ENCODE measurements around the gene SLC38A9. TPM values are rescaled to one million over a fixed set of nuclear protein-coding genes. Genes with fewer than 3 reads are reported as not detected.

The SLC38A9 gene
- total and polyA plus RNA-seq, 2 of the 8 experiments (the other 6 are each of a cell fraction or from before 2014, with no cell fraction given): 29.2 to 43.7 TPM

DNA sequence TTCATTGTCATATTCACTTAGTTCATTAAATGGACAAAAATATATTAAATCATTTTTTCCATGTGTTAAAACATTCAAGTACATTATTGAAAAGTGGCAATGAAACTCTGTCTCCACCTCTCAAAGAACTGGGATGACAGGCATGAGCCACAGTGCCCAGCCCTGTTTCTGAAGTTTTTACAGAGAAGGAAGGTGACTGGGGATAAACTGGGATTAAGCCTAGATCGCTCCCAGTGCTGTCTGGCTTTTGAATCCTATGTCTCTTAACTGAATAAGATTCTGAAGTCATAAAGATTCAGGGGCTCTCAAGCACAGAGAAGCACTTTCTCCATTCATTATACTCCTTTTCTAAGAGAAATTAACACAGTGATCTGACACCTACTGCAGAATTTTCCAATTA is 88.3 kb downstream of the SLC38A9 start:
- Histone ChIP-seq H3K14ac (ENCODE audit: insufficient read length) (no peak overlapping the region), H4K20me1 (replicated peaks in 1 of 2; ENCODE audit: control insufficient read depth in 1 of 2, insufficient read depth in 2 of 2, low read length in 2 of 2) (no peaks in the 10 kb centered on the region), H3K36me3 (ENCODE audit: control insufficient read depth in 2 of 4, insufficient read depth in 4 of 4, low read length in 3 of 4) (no peaks in the 10 kb centered on the region), H3K27ac (ENCODE audit: low read depth, low read length) (no peak overlapping the region), H4K5ac (ENCODE audit: insufficient read length, low read depth, low read length) (peak overlapping the region; percentile 44), H3K79me2 (ENCODE audit: control insufficient read depth in 1 of 2, insufficient read depth in 2 of 2, low read length in 2 of 2) (no peaks in the 10 kb centered on the region), H3K79me1 (ENCODE audit: low read depth, low read length) (no peaks in the 10 kb centered on the region), H2BK120ac (replicated peaks; ENCODE audit: low read depth, low read length) (peak overlapping the region; percentile 44), H3K4me3 (ENCODE audit: extremely low read depth in 1 of 4, insufficient read depth in 2 of 4, low read depth in 3 of 4, low read length in 4 of 4) (no peak overlapping the region), H3K23ac (ENCODE audit: insufficient read length) (no peak overlapping the region), H2AFZ (ENCODE audit: low read length) (no peak overlapping the region), H3K4me2 (ENCODE audit: insufficient read depth in 1 of 2, low read depth in 2 of 2, low read length in 2 of 2) (no peak overlapping the region), H3K9me3 (ENCODE audit: insufficient read depth in 2 of 2, low read depth in 1 of 2, low read length in 1 of 2) (no peaks in the 10 kb centered on the region), H2AK5ac (ENCODE audit: low read depth, low read length) (no peak overlapping the region), H3K27me3 (replicated peaks in 1 of 4; ENCODE audit: control insufficient read depth in 3 of 4, extremely low read depth in 1 of 4, insufficient read depth in 3 of 4, low read length in 3 of 4) (no peaks in the 10 kb centered on the region), H3K9ac (replicated peaks in 1 of 4; ENCODE audit: extremely low read depth in 1 of 4, low read depth in 3 of 4, low read length in 3 of 4) (no peak overlapping the region), H3K4ac (replicated peaks; ENCODE audit: insufficient read length, low read depth, low read length) (no peak overlapping the region), H3K18ac (ENCODE audit: extremely low read depth, low read length) (no peak overlapping the region; the same call in 1 of the 2 replicates), H2BK15ac (ENCODE audit: low read length) (no peak overlapping the region), H2BK12ac (ENCODE audit: low read depth, low read length) (no peak overlapping the region), H3K23me2 (ENCODE audit: low read depth, low read length) (no peaks in the 10 kb centered on the region), H2BK20ac (ENCODE audit: low read length) (no peak overlapping the region), H3K56ac (replicated peaks; ENCODE audit: insufficient read length, low read depth, low read length) (no peak overlapping the region), H4K8ac (ENCODE audit: extremely low read depth, insufficient read depth, low read length) (no peak overlapping the region), H2BK5ac (ENCODE audit: low read depth, low read length) (no peak overlapping the region), H3K4me1 (replicated peaks in 1 of 4; ENCODE audit: control insufficient read depth in 3 of 4, insufficient read depth in 4 of 4, low read length in 3 of 4) (peaks cover 4 to 19% (median 13%) of the 10 kb centered on the region in 4 experiments; a peak in 6 of 7 replicates), H4K91ac (replicated peaks; ENCODE audit: insufficient read length, low read length) (no peak overlapping the region)
- ChIA-PET POLR2A (ENCODE audit: partially characterized antibody) (interaction anchor here (1.5 kb wide), 1 partner anchor 12 kb away, joined by 7 read pairs; no protein-coding TSS in a partner anchor), CTCF (ENCODE audit: partially characterized antibody) (no interaction called here)
- 95% methylated on average over 1 of the region's 1 CpG; no CpG with 5 or more reads in 1 of the 2 experiments for WGBS, 2 experiments (ENCODE audit: extremely low coverage in 1 of 2, insufficient coverage in 1 of 2, insufficient read length in 1 of 2, insufficient replicate concordance in 2 of 2, low coverage in 1 of 2, low lambda C conversion rate in 2 of 2, missing lambda C conversion rate in 1 of 2)
- FAIRE-seq (no peak), DNase-seq (ENCODE audit: low read depth in 1 of 2, low spot score in 2 of 2) (no peak)
- TF ChIP-seq EP300 (IDR thresholded peaks at IDR 0.05; ENCODE audit: borderline replicate concordance in 1 of 2, low read depth in 2 of 2, low read length in 2 of 2) (no peak), ASH2L (IDR thresholded peaks at IDR 0.05; ENCODE audit: low read length) (no peak), RNF2 (IDR thresholded peaks at IDR 0.05; ENCODE audit: borderline replicate concordance, low read depth, low read length, missing control alignments, poor library complexity, severe bottlenecking) (no peak), SRF (IDR thresholded peaks at IDR 0.05; ENCODE audit: low read depth, low read length) (no peak), SP2 (IDR thresholded peaks at IDR 0.05; ENCODE audit: low read length) (no peak), CHD1 (IDR thresholded peaks at IDR 0.05; ENCODE audit: low read depth, low read length) (no peak), RFX5 (IDR thresholded peaks at IDR 0.05; ENCODE audit: borderline replicate concordance, low read depth, low read length) (no peak), SP4 (IDR thresholded peaks at IDR 0.05; ENCODE audit: low read length) (no peak), CBX8 (IDR thresholded peaks at IDR 0.05; ENCODE audit: borderline replicate concordance, low read depth, low read length) (no peak), POLR2AphosphoS5 (IDR thresholded peaks at IDR 0.05; ENCODE audit: low read depth, low read length) (no peak), EZH2 (IDR thresholded peaks at IDR 0.05; ENCODE audit: low read depth, low read length, severe bottlenecking) (no peak)
- TF ChIP-seq, protein P1, sequence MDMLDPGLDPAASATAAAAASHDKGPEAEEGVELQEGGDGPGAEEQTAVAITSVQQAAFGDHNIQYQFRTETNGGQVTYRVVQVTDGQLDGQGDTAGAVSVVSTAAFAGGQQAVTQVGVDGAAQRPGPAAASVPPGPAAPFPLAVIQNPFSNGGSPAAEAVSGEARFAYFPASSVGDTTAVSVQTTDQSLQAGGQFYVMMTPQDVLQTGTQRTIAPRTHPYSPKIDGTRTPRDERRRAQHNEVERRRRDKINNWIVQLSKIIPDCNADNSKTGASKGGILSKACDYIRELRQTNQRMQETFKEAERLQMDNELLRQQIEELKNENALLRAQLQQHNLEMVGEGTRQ (IDR thresholded peaks at IDR 0.05; ENCODE audit: low read length): no peak
- TF ChIP-seq, protein P2, sequence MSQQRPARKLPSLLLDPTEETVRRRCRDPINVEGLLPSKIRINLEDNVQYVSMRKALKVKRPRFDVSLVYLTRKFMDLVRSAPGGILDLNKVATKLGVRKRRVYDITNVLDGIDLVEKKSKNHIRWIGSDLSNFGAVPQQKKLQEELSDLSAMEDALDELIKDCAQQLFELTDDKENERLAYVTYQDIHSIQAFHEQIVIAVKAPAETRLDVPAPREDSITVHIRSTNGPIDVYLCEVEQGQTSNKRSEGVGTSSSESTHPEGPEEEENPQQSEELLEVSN (IDR thresholded peaks at IDR 0.05): no peak

Measured in H1 (cell line).